Stimulated activated naive CD8-positive, alpha-beta T cell treated with anti-CD3 and anti-CD28 coated beads, Interleukin-15, Interleukin-2, amounts not matched to agents 100 ng/mL and 50 ng/mL, for 24 hours (primary cell): ENCODE measurements around the gene C1QL1.

Source experiments
- H3K27ac Mint-ChIP-seq: one replicate; pipeline ENCODE4 v1.8.0; 2021; ENCODE audit warnings: mild to moderate bottlenecking, mixed read lengths
- H3K27me3 Mint-ChIP-seq: one replicate; pipeline ENCODE4 v1.8.0; 2021; ENCODE audit warnings: mixed read lengths
- H3K36me3 Mint-ChIP-seq: one replicate; pipeline ENCODE4 v1.8.0; 2021; ENCODE audit warnings: low read depth, mixed read lengths
- H3K4me1 Mint-ChIP-seq: one replicate; pipeline ENCODE4 v1.8.0; 2021; ENCODE audit warnings: low read depth, mixed read lengths
- H3K4me3 Mint-ChIP-seq: one replicate; pipeline ENCODE4 v1.8.0; 2021; ENCODE audit warnings: mild to moderate bottlenecking, mixed read lengths
- H3K9me3 Mint-ChIP-seq: one replicate; pipeline ENCODE4 v1.8.0; 2021; ENCODE audit warnings: mixed read lengths

Gene C1QL1

DNA sequence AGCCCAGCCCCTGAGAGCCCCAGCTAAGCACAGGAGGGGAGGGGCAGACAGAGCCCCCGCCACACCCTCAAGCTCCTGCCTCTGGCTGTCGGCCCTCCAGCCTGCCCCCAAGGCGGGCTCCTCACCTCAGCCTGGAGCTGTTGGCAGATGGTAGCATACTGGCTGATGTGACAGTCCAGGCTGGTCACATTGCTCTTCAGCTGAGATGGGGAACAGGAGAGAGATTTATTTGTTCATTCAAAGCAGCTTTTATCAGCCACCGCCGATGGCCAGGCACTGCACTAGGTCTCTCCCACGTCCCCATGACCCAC is 35.4 kb downstream of the C1QL1 start:
- no peaks in the 10 kb centered on the region for H3K9me3 Mint-ChIP-seq
- H3K36me3 Mint-ChIP-seq: peaks cover 49% of the 10 kb centered on the region
- no peaks in the 10 kb centered on the region for H3K27me3 Mint-ChIP-seq
- no peak overlapping the region for H3K27ac Mint-ChIP-seq
- H3K4me1 Mint-ChIP-seq: no peaks in the 10 kb centered on the region
- H3K4me3 Mint-ChIP-seq: no peak overlapping the region

DNA sequence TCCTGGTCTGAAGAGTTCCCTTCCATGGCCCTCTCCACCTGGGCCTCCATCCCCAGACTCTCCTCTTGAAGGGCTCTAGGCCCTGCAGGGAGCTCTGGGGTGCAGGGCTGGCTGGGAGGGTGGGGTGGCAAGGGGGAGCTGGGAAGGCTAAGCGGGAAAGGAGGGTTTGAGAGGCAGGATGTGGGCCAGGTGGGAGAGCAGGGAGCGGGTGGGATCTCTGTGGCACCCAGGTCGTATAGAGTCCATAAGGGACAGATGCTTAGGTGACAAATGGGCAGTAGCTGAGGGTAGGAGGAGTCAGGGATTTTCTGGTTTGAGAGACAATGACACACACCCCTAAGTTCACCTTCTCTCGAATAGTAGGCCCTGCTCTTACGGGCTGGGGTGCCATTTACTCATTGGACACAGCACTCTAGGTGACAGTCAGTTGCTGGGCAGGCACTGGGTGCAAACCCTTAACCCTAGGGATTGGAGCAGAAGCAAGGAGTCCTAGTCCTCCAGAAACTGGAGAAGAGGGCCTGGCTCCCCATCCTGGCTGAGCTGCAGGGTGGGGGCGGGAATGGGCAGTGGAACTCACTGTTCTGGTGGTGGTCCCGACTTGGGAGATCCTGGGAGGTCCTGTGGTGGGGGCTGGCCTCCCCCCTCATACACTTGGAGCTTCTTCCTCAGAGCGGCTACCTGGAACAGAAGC is 35.9 kb downstream of the C1QL1 start:
- no peaks in the 10 kb centered on the region for H3K27me3 Mint-ChIP-seq
- H3K36me3 Mint-ChIP-seq: peaks cover 52% of the 10 kb centered on the region
- no peak overlapping the region for H3K4me3 Mint-ChIP-seq
- H3K9me3 Mint-ChIP-seq: no peaks in the 10 kb centered on the region
- no peaks in the 10 kb centered on the region for H3K4me1 Mint-ChIP-seq
- no peak overlapping the region for H3K27ac Mint-ChIP-seq

DNA sequence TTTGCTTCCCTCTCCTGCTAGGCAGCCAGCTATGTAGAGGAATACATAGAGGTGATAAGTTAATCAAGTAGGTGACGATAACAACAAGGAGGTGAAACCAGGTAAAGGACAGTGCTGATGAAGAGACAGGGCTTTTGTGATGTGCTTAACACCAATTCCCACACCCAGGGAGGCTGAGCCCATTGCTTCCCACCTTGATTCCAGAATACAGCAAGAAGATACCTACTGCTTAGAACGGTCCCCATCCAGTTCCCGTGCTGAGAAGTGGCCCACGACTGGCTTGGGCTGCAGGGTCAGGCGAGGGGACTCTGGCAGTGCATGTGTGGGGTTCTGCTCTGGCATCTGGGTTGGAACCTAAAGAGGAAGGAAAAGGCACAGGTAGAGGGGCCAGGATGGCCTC is 36.7 kb downstream of the C1QL1 start:
- Mint-ChIP-seq H3K36me3 (peaks cover 50% of the 10 kb centered on the region), H3K27me3 (no peaks in the 10 kb centered on the region), H3K4me3 (no peak overlapping the region), H3K27ac (no peak overlapping the region), H3K4me1 (no peaks in the 10 kb centered on the region), H3K9me3 (no peaks in the 10 kb centered on the region)

DNA sequence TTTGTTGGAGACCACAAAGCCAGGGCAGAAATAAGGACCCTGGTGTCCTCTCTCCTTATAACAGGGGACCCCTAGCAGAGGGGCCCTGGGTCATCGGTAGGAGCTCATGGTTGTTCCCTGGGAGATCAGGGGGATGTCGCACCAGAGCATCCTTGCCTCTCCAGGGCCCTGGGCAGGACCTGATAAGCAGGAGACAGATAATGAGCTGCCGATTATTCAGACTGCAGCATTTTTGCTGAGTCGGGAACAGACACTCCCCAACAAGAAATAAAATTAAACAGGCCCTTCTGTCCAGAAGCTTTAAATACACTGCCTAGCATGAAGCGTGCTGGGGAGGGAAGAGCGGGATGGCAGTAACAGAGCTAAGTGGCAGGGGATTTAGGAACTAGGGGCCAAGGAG is 37.4 kb downstream of the C1QL1 start:
- Mint-ChIP-seq H3K27me3 (no peaks in the 10 kb centered on the region), H3K27ac (no peak overlapping the region), H3K4me1 (no peaks in the 10 kb centered on the region), H3K9me3 (no peaks in the 10 kb centered on the region), H3K36me3 (peaks cover 56% of the 10 kb centered on the region), H3K4me3 (no peak overlapping the region)

DNA sequence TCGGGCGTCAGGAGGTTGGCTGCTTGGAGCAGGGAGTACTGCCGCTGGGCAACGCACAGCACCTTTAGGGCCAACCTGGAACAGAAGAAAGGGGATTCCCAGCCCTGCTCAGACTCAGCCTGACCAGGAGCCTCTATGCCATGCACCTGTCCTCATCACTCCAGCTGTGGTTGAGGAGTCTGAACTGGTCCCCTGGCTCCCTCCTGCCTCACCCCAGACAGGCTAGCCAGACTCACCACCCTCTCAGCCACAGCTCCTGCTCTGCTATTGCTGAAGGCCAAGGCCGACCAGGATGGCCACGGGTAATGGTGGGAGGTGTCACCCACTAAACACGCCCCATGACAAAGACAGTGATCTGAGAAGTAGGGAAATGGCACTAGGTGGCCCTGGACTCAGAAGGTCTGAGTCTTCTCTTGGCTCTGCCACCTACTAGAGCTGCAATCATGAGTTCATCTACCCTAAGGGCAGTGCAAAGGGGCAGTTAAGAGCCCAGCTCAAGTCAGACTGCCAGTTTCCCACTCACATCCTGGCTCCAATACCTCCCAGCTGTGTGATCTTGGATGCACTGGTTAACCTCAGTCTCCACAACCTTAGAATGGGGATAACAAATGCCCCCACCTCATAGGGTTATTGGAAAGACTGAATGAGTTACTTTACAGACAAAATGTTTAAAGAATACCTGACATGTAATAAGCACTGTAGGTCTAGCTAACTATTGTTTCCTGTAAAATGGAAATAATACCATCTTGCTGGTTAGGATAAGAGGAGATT is 39.0 kb downstream of the C1QL1 start:
- H3K4me1 Mint-ChIP-seq: no peaks in the 10 kb centered on the region
- H3K4me3 Mint-ChIP-seq: no peak overlapping the region
- no peaks in the 10 kb centered on the region for H3K27me3 Mint-ChIP-seq
- no peak overlapping the region for H3K27ac Mint-ChIP-seq
- no peaks in the 10 kb centered on the region for H3K9me3 Mint-ChIP-seq
- H3K36me3 Mint-ChIP-seq: peaks cover 50% of the 10 kb centered on the region

DNA sequence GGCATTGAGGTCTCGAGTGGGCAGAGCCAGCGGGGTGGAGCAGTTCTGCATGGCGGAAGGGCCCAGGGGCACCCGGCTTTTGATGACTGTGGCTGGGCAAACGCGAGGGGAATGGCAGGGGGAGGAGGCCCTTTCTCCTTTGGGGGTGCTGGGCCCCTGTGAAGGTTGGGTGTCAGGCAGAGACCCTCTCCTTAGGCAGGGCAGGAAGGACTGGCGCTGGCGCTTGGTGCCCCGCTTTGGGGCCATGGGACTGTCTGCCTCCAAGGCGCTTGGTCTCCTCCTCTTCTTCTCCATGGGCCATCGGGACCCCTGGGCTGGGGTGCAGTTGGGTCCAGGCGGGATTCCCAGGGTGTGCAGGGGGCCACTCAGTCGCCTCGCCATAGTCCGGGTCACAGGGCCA is 40.0 kb downstream of the C1QL1 start:
- Mint-ChIP-seq H3K36me3 (peaks cover 50% of the 10 kb centered on the region), H3K4me1 (no peaks in the 10 kb centered on the region), H3K9me3 (no peaks in the 10 kb centered on the region), H3K27me3 (no peaks in the 10 kb centered on the region), H3K27ac (no peak overlapping the region), H3K4me3 (no peak overlapping the region)

- Mint-ChIP-seq H3K27ac (no peak overlapping the region), H3K27me3 (no peaks in the 10 kb centered on the region), H3K36me3 (peaks cover 50% of the 10 kb centered on the region), H3K4me3 (no peak overlapping the region), H3K9me3 (no peaks in the 10 kb centered on the region), H3K4me1 (no peaks in the 10 kb centered on the region)
These were observed 40.4 kb downstream of the C1QL1 start for GRCh38 chr17:44927696-44928095.

DNA sequence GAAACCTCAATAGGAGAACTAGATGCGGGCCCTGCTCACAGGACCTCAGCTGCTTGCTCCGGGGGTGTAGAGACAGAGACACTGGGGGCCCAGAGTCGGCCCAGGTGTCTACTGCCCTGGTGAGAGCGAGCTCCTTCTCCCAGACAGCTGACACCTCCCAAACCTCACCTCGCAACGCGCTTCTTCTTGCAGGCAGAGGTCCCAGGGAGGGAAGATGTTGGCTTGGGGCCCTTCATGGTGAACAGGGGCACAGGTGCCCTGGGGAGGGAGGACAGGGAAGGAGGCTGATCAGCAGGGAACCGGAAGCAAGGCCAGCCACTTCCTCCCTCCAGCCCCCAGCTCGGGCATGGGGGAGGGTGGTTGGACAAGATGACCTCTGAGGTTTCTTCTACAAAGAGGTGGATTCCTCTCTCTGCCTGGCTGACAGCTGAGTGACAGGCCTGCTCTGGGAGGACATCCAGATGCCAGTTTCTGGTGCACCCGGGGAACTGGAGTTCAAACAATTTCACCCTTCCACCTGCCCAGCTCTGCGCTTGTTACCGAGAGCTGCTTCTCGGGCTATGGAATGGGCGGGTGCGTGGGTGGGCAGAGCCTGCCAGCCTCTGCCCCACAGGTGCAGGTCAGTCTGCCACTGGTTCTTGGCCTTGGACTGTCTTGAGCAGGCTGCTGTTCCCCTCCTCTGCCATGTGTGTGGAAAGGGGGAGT is 41.1 kb downstream of the C1QL1 start:
- Mint-ChIP-seq H3K4me1 (no peaks in the 10 kb centered on the region), H3K9me3 (no peaks in the 10 kb centered on the region), H3K36me3 (peaks cover 49% of the 10 kb centered on the region), H3K27ac (no peak overlapping the region), H3K27me3 (no peaks in the 10 kb centered on the region), H3K4me3 (no peak overlapping the region)

- Mint-ChIP-seq H3K4me3 (no peak overlapping the region), H3K27ac (no peak overlapping the region), H3K36me3 (peaks cover 40% of the 10 kb centered on the region), H3K9me3 (no peaks in the 10 kb centered on the region), H3K27me3 (peaks cover 4% of the 10 kb centered on the region), H3K4me1 (no peaks in the 10 kb centered on the region)
These were observed 42.1 kb downstream of the C1QL1 start for GRCh38 chr17:44925731-44926697.

- Mint-ChIP-seq H3K9me3 (no peaks in the 10 kb centered on the region), H3K4me1 (peaks cover 7% of the 10 kb centered on the region), H3K36me3 (peaks cover 22% of the 10 kb centered on the region), H3K27me3 (peaks cover 4% of the 10 kb centered on the region), H3K27ac (no peak overlapping the region), H3K4me3 (no peak overlapping the region)
These were observed 44.0 kb downstream of the C1QL1 start for GRCh38 chr17:44924107-44924544.

GRCh38 chr17:44922746-44923470 is 45.2 kb downstream of the C1QL1 start:
- Mint-ChIP-seq H3K27ac (no peak overlapping the region), H3K4me1 (peaks cover 7% of the 10 kb centered on the region), H3K9me3 (no peaks in the 10 kb centered on the region), H3K4me3 (no peak overlapping the region), H3K36me3 (peaks cover 20% of the 10 kb centered on the region), H3K27me3 (peaks cover 4% of the 10 kb centered on the region)

GRCh38 chr17:44922136-44922535 is 46.0 kb downstream of the C1QL1 start:
- Mint-ChIP-seq H3K27me3 (peaks cover 4% of the 10 kb centered on the region), H3K36me3 (peaks cover 13% of the 10 kb centered on the region), H3K4me1 (peaks cover 7% of the 10 kb centered on the region), H3K27ac (no peak overlapping the region), H3K9me3 (no peaks in the 10 kb centered on the region), H3K4me3 (no peak overlapping the region)

GRCh38 chr17:44921122-44921882 is 46.8 kb downstream of the C1QL1 start:
- no peak overlapping the region for H3K4me3 Mint-ChIP-seq
- H3K27ac Mint-ChIP-seq: no peak overlapping the region
- H3K36me3 Mint-ChIP-seq: peaks cover 9% of the 10 kb centered on the region

More at GRCh38 chr17:44921122-44921882, 46.8 kb downstream of the C1QL1 start:
- Mint-ChIP-seq H3K27me3 (peaks cover 4% of the 10 kb centered on the region), H3K9me3 (no peaks in the 10 kb centered on the region), H3K4me1 (peaks cover 7% of the 10 kb centered on the region)
